Hepatocyte (in vitro differentiated cells): ENCODE measurements around the gene RPL27. TPM values are rescaled to one million over a fixed set of nuclear protein-coding genes. Genes with fewer than 3 reads are reported as not detected.
A peak's percentile ranks its signal among the peaks of the same experiment; 100 is the strongest.

Experiments used
- DNase-seq: peaks from one replicate; pipeline ENCODE4 v3.0.0-alpha.2; 2016; ENCODE audit warnings: low spot score
- H2AFZ ChIP-seq: fragments of 200-600 bp; sonication (generic); 2 replicates; pipeline ENCODE4 v1.6.0; 2016; ENCODE audit warnings: antibody characterized with exemption, mild to moderate bottlenecking
- H3K27ac ChIP-seq: fragments of 200-600 bp; sonication (generic); 2 replicates; pipeline ENCODE4 v1.5.1; 2016; ENCODE audit warnings: mild to moderate bottlenecking
- H3K27me3 ChIP-seq: fragments of 200-600 bp; sonication (generic); 2 replicates; pipeline ENCODE4 v1.6.1; 2016
- H3K36me3 ChIP-seq: fragments of 200-600 bp; sonication (generic); replicated peaks from 2 replicates; pipeline ENCODE4 v1.5.1; 2016; ENCODE audit warnings: low read depth; ENCODE audit not compliant: insufficient read depth
- H3K4me1 ChIP-seq: fragments of 200-600 bp; sonication (generic); 2 replicates; pipeline ENCODE4 v1.5.1; 2016; ENCODE audit warnings: mild to moderate bottlenecking, moderate library complexity; ENCODE audit not compliant: insufficient read depth
- H3K4me2 ChIP-seq: fragments of 200-600 bp; sonication (generic); 2 replicates; pipeline ENCODE4 v1.6.0; 2016
- H3K4me3 ChIP-seq: fragments of 200-600 bp; sonication (generic); 2 replicates; pipeline ENCODE4 v1.5.1; 2016; ENCODE audit warnings: mild to moderate bottlenecking
- H3K79me2 ChIP-seq: fragments of 200-600 bp; sonication (generic); 2 replicates; pipeline ENCODE4 v1.6.0; 2017; ENCODE audit warnings: mild to moderate bottlenecking
- H3K9me2 ChIP-seq: fragments of 200-600 bp; sonication (generic); replicated peaks from 2 replicates; pipeline ENCODE4 v1.6.0; 2017; ENCODE audit warnings: mild to moderate bottlenecking; ENCODE audit not compliant: insufficient read depth
- H3K9me3 ChIP-seq: fragments of 200-600 bp; sonication (generic); 2 replicates; pipeline ENCODE4 v1.5.1; 2016; ENCODE audit warnings: low read depth, mild to moderate bottlenecking
- H4K20me1 ChIP-seq: fragments of 200-600 bp; sonication (generic); 2 replicates; pipeline ENCODE4 v1.6.0; 2016; ENCODE audit warnings: mild to moderate bottlenecking; ENCODE audit not compliant: insufficient read depth, poor library complexity, severe bottlenecking
- EZH2 ChIP-seq: fragments of 200-600 bp; sonication (generic); IDR thresholded peaks from 2 replicates; pipeline ENCODE4 v1.6.1; 2016; ENCODE audit warnings: antibody characterized with exemption, mild to moderate bottlenecking, borderline replicate concordance
- EZH2phosphoT487 ChIP-seq: fragments of 200-600 bp; sonication (generic); IDR thresholded peaks from one replicate; pipeline ENCODE4 v1.6.1; 2018; ENCODE audit warnings: antibody characterized with exemption, mild to moderate bottlenecking, low read depth, moderate library complexity; ENCODE audit not compliant: unreplicated experiment, severe bottlenecking
- WGBS: methylation state at CpG from one replicate; pipeline ENCODE4 v1.1.6; 2016; ENCODE audit warnings: low lambda C conversion rate; ENCODE audit errors: missing lambda C conversion rate; 5-methylcytosine and 5-hydroxymethylcytosine counted together
- polyA plus RNA-seq: library from polyadenylated mRNA; unstranded; fragments of >200 nt; fragmentation: Nextera tagmentation; extraction: Ambion mirVana; gene quantifications from 2 replicates; pipeline ENCODE4 v1.2.1, GENCODE V29; 2016
- total RNA-seq: library from RNA; depleted of rRNA; stranded (reverse); fragments of >200 nt; gene quantifications from 2 replicates; pipeline ENCODE4 v1.2.3, GENCODE V29; 2014
- TF ChIP-seq, protein P1 (sequence below): fragments of 200-600 bp; sonication (generic); IDR thresholded peaks from 2 replicates; pipeline ENCODE4 v1.5.1; 2016; ENCODE audit warnings: antibody characterized with exemption, mild to moderate bottlenecking; ENCODE audit not compliant: poor library complexity

The RPL27 gene
- total and polyA plus RNA-seq, 2 experiments from 2014 or later: 602 to 1,020 TPM

DNA sequence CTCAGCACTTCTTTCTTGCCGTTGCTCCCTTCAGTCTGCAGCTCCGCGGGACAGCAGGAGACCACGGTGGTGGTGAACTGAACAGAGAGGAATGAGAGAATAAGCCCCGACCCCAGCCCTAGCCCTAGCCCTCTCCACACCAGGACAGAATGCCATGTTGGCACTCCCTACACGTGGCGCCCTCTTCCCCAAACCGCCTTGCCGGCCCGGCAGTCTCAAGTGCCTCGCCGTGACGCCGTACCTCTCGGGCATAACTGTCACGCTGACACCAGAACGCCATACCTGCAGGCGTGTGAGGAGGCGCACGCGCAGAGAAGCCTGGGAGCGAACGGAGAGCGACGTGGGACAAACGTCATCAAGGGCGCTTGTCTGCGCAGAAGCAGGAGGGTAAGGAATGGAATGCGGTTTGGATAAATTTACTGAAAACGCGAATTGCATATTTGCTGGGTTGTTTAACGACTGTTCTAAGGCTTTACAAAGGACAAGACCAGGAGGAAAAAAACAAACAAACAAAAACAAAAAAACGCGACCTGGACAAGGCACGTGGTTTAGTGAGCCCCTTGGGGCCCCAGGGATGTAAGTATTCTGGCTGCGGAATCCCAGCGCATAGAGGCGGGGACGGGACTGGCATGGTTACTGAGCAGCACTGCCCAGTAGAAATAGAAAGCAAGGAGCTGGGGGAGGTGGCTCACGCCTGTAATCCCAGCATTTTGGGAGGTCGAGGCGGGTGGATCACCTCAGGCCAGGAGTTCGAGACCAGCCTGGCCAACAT lies 33.9 kb upstream of the RPL27 start, which contains the start of gene AARSD1:
Gene AARSD1 (minus strand): TSS at position 294 of the 772 bp plus-strand sequence. CDS start 14 bp downstream, at position 280.
- 5% methylated on average over 43 of the region's 43 CpGs for WGBS
- Histone ChIP-seq H3K9me2 (no peaks in the 10 kb centered on the region), H3K4me3 (peak within 1 kb of the TSS; percentile 46)

GRCh38 chr17:42967925-42968324 lies 30.3 kb upstream of the RPL27 start:
- peaks cover 10% of the 10 kb centered on the region for H3K79me2 ChIP-seq
- H3K4me2 ChIP-seq: no peak overlapping the region
- no peak for DNase-seq
- no peaks in the 10 kb centered on the region for H4K20me1 ChIP-seq
- H3K27me3 ChIP-seq: no peaks in the 10 kb centered on the region
- H3K4me1 ChIP-seq: no peaks in the 10 kb centered on the region
- 83% methylated on average over 1 of the region's 1 CpG for WGBS
- H2AFZ ChIP-seq: no peak overlapping the region
- TF ChIP-seq EZH2phosphoT487: no peak
- no peak for TF ChIP-seq EZH2
- TF ChIP-seq, protein P1, sequence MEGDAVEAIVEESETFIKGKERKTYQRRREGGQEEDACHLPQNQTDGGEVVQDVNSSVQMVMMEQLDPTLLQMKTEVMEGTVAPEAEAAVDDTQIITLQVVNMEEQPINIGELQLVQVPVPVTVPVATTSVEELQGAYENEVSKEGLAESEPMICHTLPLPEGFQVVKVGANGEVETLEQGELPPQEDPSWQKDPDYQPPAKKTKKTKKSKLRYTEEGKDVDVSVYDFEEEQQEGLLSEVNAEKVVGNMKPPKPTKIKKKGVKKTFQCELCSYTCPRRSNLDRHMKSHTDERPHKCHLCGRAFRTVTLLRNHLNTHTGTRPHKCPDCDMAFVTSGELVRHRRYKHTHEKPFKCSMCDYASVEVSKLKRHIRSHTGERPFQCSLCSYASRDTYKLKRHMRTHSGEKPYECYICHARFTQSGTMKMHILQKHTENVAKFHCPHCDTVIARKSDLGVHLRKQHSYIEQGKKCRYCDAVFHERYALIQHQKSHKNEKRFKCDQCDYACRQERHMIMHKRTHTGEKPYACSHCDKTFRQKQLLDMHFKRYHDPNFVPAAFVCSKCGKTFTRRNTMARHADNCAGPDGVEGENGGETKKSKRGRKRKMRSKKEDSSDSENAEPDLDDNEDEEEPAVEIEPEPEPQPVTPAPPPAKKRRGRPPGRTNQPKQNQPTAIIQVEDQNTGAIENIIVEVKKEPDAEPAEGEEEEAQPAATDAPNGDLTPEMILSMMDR: no peak
- H3K9me3 ChIP-seq: no peaks in the 10 kb centered on the region
- no peaks in the 10 kb centered on the region for H3K9me2 ChIP-seq
- no peak overlapping the region for H3K27ac ChIP-seq
- H3K36me3 ChIP-seq: no peaks in the 10 kb centered on the region
- no peak overlapping the region for H3K4me3 ChIP-seq

More for the DNA sequence above, 33.9 kb upstream of the RPL27 start, which contains the start of gene AARSD1:
- Histone ChIP-seq H3K4me2 (peak within 1 kb of the TSS; percentile 74), H2AFZ (peak within 1 kb of the TSS; percentile 72), H4K20me1 (no peaks in the 10 kb centered on the region), H3K27me3 (no peaks in the 10 kb centered on the region), H3K79me2 (peaks cover 10% of the 10 kb centered on the region), H3K36me3 (no peaks in the 10 kb centered on the region), H3K9me3 (no peaks in the 10 kb centered on the region), H3K27ac (peak within 1 kb of the TSS; percentile 86), H3K4me1 (no peaks in the 10 kb centered on the region)
- TF ChIP-seq EZH2phosphoT487 (no peak), EZH2 (no peak)
- TF ChIP-seq, protein P1: no peak
- peak; percentile 95 for DNase-seq

GRCh38 chr17:42969001-42969581 lies 29.1 kb upstream of the RPL27 start:
- TF ChIP-seq, protein P1: no peak
- TF ChIP-seq EZH2phosphoT487: no peak
- TF ChIP-seq EZH2: no peak
- peak; percentile 23 for DNase-seq
- H3K4me1 ChIP-seq: no peaks in the 10 kb centered on the region
- no peak overlapping the region for H2AFZ ChIP-seq
- H3K9me2 ChIP-seq: no peaks in the 10 kb centered on the region
- H4K20me1 ChIP-seq: no peaks in the 10 kb centered on the region
- H3K9me3 ChIP-seq: no peaks in the 10 kb centered on the region
- no peak overlapping the region for H3K4me2 ChIP-seq
- no peaks in the 10 kb centered on the region for H3K27me3 ChIP-seq
- no peak overlapping the region for H3K4me3 ChIP-seq
- no peaks in the 10 kb centered on the region for H3K36me3 ChIP-seq
- H3K79me2 ChIP-seq: peaks cover 2% of the 10 kb centered on the region
- no peak overlapping the region for H3K27ac ChIP-seq
- WGBS: 66% methylated on average over 5 of the region's 5 CpGs
